Muscle of back (tissue), 11 donors: Measurements from ENCODE around the gene APOBEC4. TPM values are rescaled to one million over a fixed set of nuclear protein-coding genes. Genes with fewer than 3 reads are reported as not detected.

ENCODE experiments used
- DNase-seq, 3 donors: peaks; one replicate each; pipeline versions ENCODE4 v3.0.0 to v3.0.0-alpha.2; 2013
- polyA plus RNA-seq, 10 donors: library from polyadenylated mRNA; unstranded; fragments of 120-200 nt; gene quantifications; one replicate each; pipeline ENCODE4 v1.2.1, GENCODE V29; 2013; ENCODE audit not compliant: insufficient read length in 10 of 10

APOBEC4 gene
- polyA plus RNA-seq, 10 donors = not detected

- peak in 2 of 3 donors; percentile 29 to 80 for DNase-seq
These were observed 48.9 kb downstream of the APOBEC4 start for GRCh38 chr1:183604038-183604808.

- no peak for DNase-seq
These were observed 50.6 kb downstream of the APOBEC4 start for GRCh38 chr1:183602510-183602909.

- no peak for DNase-seq
These were observed 52.5 kb downstream of the APOBEC4 start for GRCh38 chr1:183600634-183601033.

- DNase-seq = no peak
These were observed 53.0 kb downstream of the APOBEC4 start for GRCh38 chr1:183600136-183600535.

- no peak for DNase-seq
These were observed 54.7 kb downstream of the APOBEC4 start for GRCh38 chr1:183598386-183598785.

- no peak for DNase-seq
These were observed 55.3 kb downstream of the APOBEC4 start for GRCh38 chr1:183597656-183598347.

- no peak for DNase-seq
These were observed 56.6 kb downstream of the APOBEC4 start for GRCh38 chr1:183596500-183596899.

Other genes with a start within 250 kb of the APOBEC4 start
- 1 to 10 TPM in 9 of 10 donors, under 1 TPM in 1; 0.99 to 2.0 (median 1.5) TPM for gene NMNAT2, start 234.9 kb downstream of the APOBEC4 start, polyA plus RNA-seq
- 10 to 100 TPM; 27.1 to 45.6 (median 36.8) TPM for gene SMG7, start 180.8 kb downstream of the APOBEC4 start, polyA plus RNA-seq
- gene NCF2, start 62.9 kb downstream of the APOBEC4 start, polyA plus RNA-seq = 1 to 10 TPM; 4.3 to 7.1 (median 5.2) TPM
- gene ARPC5, start 17.5 kb downstream of the APOBEC4 start, polyA plus RNA-seq = 100 to 1,000 TPM in 5 of 10 donors, 10 to 100 TPM in 5; 86.5 to 127 (median 96.7) TPM
- gene RGL1, start 151.8 kb upstream of the APOBEC4 start, polyA plus RNA-seq = 10 to 100 TPM; 25.4 to 34.7 (median 29.9) TPM